HG02763 (cell line): Measurements from ENCODE around the gene TOM1.

ENCODE experiments used
- ATAC-seq: cut with Tn5 transposase; IDR thresholded peaks from one replicate; pipeline ENCODE4 v1.9.1; 2021; ENCODE audit warnings: mild to moderate bottlenecking, moderate library complexity; ENCODE audit not compliant: unreplicated experiment

Gene TOM1

DNA sequence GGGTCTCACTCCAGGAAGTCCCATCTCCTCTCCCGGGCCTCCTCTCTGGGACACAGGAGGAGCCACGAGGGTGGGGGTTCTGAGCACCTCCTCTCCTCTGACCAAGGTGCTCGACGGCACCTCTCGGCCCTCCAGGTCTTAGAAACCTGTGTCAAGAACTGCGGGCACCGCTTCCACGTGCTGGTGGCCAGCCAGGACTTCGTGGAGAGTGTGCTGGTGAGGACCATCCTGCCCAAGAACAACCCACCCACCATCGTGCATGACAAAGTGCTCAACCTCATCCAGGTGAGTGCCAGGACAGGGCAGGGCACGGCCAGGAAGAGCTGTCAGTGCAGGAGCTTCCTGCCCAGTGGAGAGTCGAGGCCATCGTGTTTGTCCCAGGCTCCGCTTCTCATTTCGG is 23.2 kb downstream of the TOM1 start:
- ATAC-seq: no peak

DNA sequence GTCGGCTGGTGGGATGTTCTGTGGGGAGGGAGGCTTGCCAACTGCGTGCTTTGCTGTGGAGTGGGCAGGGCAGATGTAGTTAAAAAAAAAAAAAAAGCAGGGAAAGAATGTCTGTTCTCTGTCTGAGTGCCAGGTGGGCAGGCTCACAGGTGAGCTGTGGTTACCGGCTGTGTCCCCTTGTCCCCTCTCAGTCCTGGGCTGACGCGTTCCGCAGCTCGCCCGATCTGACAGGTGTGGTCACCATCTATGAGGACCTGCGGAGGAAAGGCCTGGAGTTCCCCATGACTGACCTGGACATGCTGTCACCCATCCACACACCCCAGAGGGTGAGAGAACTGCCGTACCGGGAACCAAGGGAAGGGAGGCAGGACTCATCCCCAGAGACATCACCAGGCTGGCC is 23.6 kb downstream of the TOM1 start:
- ATAC-seq: no peak

DNA sequence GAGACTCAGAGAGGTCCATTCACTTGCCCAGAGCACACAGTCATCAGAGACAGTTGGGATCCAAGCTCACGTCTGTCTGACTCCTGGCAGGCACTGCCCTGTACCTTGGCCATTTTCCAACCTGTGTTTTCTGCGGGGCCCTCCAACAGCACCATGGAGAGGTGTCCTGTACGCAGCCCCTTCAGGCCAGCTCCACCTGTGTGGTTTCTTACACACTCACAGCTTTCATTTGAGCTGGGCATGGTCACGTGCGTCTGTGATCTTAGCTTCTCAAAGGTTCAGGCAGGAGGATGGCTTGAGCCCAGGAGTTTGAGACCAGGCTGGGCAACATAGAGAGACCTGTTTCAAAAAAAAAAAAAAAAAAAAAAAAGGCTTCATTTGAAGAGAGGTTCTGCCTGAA is 24.4 kb downstream of the TOM1 start:
- no peak for ATAC-seq

DNA sequence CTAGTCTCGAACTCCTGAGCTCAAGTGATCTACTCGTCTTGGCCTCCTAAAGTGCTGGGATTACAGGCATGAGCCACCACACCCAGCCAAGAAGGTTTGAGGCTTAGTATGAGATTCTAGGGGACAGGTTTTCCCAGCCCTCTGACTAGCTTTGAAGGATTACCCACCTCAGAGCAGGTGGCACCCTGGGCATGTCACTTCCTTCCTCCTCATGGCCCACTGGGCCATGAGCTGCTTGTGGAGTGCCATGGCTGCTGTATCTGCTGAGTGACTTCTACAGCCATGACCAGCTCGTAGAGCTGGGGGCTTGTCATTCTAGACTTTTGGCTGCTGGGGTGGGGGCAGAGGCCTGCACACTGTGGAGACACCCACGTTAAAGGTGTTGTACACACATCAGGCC is 25.1 kb downstream of the TOM1 start:
- ATAC-seq: no peak

DNA sequence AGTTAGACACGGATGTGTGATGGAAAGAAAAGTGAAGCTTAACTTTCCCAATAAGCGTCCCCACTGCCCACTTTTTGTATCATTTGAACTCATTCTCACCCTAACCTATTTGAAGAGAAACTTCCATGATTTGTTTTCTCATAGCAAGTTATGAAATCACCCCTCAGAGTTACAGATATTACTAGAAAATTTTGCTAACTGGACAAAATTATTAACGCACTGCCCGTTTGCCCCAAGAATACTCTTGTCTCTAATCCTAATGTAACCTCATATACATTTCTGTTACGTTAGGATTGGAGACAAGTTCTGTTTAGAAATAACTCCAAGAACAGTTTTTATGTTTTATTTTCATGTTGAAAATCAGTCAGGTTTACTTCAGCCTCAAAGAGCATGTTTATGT is 25.5 kb downstream of the TOM1 start:
- ATAC-seq: no peak

DNA sequence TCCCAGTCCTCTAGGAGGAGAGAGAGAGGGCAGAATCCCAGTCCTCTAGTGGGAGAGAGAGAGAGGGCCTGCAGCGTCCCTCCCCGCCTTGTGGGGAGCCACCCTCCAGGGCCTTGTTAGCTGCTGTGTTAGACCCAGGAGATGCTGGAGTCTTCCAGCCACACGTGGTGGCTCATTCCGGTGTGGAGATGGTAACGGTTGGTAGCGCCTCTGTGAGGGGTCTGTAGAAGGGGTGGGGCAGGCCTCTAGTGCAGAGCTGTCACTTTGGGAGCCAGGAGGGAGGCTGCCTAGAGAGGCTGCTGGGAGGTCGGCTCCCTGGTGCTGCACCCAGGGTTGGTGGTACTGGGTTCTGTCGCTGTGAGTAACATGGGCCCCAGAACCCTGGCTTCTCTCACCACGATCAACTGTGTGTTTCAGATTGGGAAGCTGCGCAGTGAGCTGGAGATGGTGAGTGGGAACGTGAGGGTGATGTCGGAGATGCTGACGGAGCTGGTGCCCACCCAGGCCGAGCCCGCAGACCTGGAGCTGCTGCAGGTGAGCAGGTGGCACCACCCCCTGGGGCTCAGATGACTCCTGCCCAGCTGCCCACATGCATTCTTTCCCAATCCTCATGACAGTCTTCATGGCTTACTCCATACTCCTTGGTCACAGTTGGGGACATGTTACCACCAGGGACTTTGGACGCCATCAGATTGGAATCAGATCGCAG is 27.3 kb downstream of the TOM1 start:
- ATAC-seq: no peak

DNA sequence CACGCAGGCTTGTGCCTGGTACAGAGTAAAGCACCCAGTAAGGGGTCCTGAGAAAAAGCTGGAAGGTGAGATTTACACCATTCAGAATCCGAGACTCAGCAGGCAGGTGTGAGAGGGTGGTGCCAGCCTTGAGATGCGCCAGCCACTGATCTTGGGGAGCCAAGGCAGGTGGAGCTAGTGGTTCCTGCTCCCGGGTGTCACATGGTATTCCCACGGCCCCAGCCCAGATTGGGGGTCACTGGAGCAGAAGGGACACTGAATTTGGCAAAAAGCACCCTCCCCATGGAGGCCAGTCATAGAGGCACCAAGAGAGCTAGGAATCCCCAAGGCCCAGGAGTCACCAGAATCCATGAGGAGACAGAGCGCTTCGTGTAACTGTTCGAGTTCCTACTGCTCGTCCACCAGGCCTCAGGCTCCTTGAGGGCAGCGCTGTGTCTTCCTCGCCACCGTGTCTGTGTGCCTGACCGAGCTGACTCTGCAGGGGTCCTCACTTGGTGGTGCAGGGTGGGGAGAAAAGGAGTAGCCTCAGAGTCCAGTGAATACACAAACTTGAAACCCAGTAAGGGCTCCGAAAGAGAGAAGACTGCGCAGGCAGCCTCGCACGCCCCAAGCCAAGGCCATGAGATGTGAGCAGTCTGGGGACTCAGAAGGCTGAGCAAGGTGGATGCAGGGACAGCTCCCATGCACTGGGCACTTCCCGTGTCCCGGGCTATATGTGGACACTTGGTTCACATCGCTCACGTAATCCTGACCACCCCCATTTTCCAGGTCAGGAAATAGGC is 28.2 kb downstream of the TOM1 start:
- ATAC-seq: no peak

DNA sequence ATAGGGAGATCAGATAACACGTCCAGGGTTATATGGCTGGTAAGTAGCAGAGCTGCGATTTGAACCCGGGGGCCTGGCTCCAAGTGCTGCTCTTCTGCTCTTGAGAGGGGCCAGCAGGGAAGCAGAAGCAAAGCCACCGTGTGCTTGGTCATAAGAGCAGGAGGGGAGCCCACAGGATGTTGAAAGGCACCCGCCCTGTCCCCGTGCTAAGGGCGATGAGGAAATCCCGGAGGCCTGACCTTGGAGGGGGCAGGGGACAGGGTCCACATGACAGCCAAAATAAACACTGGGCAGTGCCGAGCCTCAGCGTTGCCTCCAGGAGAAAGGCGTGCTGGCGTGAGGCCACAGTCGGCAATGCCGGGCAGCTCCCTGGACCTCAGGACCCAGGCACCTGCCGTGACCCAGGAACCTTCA is 28.8 kb downstream of the TOM1 start:
- ATAC-seq: no peak

DNA sequence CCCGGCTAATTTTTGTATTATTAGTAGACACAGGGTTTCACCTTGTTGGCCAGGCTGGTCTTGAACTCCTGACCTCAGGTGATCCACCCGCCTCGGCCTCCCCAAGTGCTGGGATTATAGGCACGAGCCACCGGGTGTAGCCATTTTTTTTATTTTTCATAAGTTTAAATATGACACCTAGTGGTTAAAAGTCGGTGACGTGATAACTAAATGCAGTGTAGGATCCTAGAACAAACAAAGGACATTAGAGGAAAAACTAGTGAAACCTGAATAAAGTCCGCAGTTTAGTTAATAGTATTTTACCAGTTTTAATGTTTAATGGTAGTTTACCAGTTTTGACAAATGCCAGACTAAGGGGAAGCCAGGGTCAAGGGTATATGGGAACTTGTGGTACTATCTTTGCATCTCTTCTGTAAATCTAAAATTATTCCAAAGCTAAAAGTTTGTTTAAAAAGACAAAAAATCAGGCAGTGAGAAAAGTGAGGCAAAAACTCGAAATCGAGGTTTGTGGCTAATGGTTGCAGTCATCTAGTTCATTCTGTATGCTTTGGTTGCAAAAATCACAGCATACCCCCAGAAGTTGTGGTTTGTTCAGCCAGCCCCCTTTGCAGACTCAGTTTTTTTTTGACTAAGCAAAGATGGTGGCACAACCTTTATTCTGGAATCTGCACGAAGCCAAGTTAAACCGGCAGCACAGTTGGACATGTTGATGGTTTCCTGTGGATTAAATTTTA is 29.6 kb downstream of the TOM1 start:
- ATAC-seq: no peak

DNA sequence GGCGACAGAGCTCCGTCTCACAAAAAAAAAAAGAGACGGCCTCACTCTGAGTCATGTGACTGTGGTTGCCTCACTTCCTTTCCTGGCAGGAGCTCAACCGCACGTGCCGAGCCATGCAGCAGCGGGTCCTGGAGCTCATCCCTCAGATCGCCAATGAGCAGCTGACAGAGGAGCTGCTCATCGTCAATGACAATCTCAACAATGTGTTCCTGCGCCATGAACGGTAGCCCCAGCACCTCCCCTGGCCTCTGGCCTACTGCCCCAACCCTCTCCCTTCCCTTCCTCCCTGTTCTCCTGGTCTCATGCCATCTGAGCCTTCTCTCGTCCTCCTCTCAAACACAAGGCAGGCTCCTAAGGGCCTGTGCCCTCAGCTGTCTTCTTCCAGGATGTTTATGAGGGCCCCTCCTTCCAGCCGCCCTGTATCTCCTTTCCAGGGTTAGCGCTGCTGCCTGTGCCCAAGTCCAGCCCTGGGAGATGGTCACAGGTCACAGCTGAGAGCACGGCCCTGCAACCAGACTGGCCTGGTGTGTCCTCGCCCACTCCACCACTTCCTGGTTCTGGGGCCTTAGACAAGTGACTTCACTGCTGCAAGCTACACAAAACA is 30.7 kb downstream of the TOM1 start:
- no peak for ATAC-seq

DNA sequence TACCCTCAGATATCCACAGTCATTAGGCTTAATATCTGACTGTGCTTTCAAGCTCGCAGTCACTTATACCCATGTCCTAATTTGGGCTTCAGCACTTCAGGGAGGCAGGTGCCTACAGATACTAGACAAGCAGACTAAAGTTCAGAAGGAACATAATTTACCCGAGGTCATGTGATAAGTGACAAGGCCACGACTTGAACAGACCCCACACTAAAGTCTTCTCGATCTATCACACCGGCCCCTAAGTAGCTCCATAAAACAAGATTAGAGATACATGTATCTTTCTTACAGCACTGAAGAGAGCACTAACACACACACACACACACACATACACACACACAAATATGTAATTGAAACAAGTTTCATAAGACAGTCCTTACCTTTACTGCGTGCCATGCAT is 32.6 kb downstream of the TOM1 start:
- ATAC-seq: no peak

DNA sequence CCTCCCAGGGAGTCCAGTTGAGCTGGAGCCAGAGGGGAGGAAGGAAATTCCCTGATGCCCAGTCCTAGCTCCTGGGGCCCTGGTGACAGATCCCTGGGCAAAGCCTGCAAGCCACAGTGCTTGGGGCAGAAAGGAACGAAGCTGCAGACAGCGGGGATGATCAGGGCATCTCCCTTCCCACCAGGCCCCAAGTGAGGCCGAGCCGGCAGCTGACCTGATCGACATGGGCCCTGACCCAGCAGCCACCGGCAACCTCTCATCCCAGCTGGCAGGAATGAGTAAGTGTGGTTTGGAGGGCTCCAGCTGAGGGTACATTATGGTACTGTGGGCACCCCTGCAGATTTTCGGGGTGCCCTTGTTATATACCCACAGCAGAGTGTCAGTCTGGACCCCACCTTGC is 33.5 kb downstream of the TOM1 start:
- no peak for ATAC-seq

DNA sequence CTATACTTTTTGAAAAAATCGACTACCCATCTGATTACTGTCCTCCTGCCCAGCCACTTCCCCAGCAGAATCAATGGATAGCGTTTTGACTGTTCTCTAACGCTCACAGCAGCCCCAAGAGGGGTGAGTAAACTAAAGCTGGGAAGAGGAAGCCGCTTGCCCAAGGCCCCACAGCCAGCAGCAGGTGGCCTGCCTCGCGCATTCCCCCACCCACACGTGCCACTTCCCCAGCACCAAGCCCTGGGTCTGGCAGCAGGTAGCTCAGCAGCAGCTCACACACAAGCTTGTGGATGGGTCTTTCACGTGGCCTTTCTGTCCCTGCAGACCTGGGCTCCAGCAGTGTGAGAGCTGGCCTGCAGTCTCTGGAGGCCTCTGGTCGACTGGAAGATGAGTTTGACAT is 34.3 kb downstream of the TOM1 start:
- ATAC-seq: no peak

DNA sequence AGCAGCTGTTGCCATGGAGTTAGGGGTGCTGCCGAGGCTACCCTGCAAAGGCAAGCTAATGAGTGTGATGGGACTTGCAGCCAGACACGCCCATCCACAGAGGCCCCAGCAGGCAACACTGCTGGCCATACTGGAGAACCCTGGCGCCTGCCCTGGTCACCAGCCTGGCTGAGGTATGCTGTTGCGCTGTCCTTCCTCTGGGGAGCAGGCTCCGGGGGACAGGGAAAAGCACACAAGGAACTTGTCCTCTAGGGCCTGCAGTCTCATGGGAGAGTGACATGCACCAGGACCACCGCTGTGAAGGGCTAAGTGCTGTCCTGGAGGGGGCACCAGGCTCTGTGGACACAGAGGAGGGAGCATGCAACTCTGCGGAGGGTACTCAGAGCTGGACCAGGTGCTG is 35.8 kb downstream of the TOM1 start:
- no peak for ATAC-seq

DNA sequence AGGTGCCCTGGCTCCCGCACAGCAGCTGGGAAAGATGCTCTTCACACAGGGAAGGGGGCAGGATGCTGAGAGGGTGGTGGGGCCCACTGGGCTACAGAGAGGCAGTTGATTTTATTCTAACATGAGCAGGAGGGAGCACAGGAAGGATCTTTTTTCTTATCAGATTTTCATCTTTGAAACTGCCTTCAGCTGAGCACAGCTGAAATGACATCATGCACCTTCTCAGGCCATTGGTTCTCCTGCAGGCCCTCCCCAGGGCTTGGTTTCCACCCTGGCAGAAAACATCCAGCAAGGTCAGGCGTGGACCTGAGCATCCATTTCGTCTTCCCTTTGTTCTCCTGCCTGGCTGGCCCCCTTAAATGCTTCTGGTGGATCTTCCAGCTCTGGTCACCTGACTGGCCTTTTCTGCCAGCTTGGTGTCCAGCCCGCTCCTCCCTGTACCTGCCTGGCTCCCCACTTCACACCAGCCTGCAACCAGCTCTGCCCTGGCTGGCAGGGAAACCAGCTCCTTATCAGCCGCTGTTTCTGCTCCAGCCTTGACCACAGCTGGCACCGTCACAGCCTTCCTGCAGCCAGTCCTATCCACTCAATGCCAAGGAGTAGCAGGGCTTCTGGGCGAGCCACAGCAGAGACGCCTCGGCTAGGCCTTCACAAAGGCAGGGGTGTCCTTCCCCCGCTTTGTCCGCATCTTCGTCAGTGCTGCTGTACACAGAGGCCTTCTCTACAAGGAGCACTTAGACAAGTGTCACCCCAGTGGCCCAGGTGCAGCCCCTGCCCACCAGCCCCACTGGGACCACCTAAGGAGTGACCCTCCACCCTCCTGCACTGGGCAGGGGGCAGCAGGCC is 36.5 kb downstream of the TOM1 start:
- ATAC-seq: no peak

DNA sequence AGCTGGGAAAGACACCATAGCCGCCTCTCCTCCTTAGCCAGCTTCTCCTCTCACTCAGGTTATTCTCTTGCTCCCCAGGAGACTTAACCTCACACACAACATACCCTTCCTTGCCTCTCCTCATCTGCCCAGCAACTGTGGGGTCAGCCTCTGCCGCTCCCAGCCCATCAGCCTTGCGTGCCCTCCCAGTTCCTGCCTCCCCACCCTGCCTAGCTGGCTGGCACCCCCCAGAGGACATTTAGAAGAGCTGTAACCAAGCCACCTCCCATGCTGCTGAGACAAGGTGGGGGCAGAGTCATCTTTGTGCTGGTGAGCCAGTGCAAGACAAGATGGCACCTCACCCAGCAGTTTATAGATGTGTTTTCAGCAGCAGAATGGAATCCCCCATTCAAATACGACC is 38.2 kb downstream of the TOM1 start:
- ATAC-seq: no peak

DNA sequence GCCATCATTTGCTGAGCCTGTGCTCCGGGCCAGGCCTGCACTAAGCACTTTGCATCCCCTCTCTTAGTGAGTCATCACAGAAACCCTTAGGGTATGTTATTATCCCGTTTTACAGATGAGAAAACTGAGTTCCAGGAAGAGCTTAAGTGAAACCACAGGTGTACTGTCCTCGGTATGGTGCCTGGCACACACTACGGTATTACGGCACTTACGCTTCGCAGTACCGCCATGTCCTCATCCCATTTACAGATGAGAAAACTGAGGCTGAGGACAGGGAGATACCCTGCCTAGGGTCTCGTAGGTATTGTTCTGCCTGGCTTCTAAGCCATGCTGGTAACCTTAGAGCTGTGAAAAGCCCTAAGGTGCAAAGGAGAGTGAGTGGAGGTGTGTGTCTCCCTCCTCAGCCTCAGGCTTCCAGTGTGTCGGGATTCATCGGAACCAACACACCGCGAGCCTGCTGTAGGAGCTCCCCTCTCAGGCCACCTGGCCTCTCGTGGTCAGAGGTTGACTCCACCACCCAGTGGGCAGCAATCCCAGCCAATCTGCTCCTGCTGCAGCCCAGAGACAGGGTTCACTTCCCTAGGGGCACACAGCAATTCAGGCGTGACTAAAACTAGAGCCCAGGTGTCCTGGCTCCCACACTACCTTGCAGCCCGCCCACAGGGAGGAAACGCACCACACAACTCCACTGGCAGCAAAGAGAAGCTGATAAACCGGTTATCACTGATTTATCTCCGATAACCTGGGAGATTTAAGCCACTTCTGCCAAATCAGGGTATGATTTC is 41.6 kb downstream of the TOM1 start:
- ATAC-seq: no peak

DNA sequence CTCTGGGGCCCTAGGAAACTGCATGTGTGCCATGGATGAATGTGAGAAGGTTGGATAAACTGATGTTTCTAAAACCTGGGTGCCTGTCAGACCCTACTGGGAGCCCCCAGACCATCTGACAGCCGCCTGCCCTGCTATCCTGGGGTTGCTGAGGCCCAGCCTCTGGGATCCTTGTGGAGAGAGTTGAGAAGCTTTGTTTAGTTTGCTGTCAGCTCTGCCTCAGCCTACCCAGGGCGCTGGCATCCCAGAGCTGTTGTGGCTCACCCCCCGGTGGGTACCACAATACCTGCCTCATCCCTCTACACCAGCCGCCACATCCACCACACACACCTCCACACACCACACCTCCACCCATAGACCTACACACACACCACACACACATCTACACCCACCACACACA is 42.7 kb downstream of the TOM1 start:
- no peak for ATAC-seq

DNA sequence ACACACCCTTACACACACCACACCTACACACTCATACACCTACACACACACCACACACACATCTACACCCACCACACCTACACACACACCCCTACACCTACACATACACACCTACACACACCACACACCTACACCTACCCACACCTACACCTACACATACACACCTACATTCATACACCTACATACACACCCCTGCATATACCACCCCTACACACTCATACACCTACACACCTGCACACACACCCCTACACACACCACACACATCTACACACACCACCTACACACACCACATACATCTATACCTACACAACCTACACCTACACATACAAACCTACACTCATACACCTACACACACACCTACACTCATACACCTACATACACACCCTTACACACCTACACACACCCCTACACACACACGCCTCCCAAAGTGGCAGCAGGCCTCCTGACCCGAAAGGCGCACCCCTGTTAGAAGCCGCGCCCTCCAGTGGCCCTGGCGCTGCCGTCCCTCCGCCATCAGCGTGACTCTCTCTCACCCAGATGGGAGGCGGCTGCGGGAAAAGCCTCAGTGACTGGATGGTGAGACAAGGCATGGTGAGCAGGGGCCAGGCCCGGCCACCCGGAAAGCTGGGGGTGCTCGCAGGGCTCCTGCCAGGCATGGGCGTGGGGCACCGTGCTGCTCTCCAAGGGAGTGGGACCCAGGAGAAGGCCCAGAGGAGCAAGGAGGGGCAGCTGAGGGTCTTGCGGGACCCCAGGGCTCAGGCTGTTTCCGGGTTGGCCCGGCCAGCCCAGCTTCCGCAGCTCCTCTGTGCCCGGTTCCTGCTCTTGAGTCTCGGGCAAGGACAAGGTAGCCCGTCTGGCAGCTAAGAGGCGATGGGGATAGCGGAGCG is 44.2 kb downstream of the TOM1 start:
- ATAC-seq: no peak
